Nephron progenitor cell (in vitro differentiated cells): ENCODE measurements around the gene APPL2.

Experiments
- DNase-seq: peaks from one replicate; pipeline ENCODE4 v3.0.0; 2021
- H3K27ac Mint-ChIP-seq: 2 replicates; pipeline ENCODE4 v1.8.0; 2021; ENCODE audit warnings: mild to moderate bottlenecking, moderate library complexity, mixed read lengths
- H3K27me3 Mint-ChIP-seq: 2 replicates; pipeline ENCODE4 v1.8.0; 2021; ENCODE audit warnings: mild to moderate bottlenecking, low read depth, mixed read lengths; ENCODE audit not compliant: poor library complexity
- H3K36me3 Mint-ChIP-seq: 2 replicates; pipeline ENCODE4 v1.8.0; 2021; ENCODE audit warnings: low read depth, mixed read lengths
- H3K4me1 Mint-ChIP-seq: 2 replicates; pipeline ENCODE4 v1.8.0; 2021; ENCODE audit warnings: mixed read lengths
- H3K4me3 Mint-ChIP-seq: 2 replicates; pipeline ENCODE4 v1.8.0; 2021; ENCODE audit warnings: mild to moderate bottlenecking, moderate library complexity, mixed read lengths
- H3K9me3 Mint-ChIP-seq: 2 replicates; pipeline ENCODE4 v1.8.0; 2021; ENCODE audit warnings: mild to moderate bottlenecking, moderate library complexity, mixed read lengths
- TF ChIP-seq, protein P1 (sequence below): fragments of 200-600 bp; sonication (generic); IDR thresholded peaks from 2 replicates; pipeline ENCODE4 v1.5.0; 2021; ENCODE audit warnings: antibody characterized with exemption

The APPL2 gene

DNA sequence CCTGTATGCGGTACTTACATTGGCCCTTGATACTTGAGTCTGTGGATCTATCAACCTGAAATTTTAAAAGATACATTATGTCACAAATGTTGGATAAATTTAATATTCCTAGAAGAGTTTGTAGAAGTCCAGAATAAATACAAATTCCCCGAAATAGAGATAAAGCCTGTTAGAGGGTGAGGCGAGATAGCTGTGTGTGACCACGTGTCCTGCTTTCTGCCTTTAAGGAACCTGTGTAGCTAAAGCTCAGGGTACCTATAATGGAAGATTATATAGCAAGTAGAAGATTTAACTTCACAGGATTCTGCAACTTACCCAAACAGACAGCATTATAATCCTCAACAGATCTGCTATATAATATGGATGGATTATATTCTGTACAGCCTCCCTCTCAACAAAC, 58.8 kb downstream of the APPL2 start:
- Mint-ChIP-seq H3K36me3 (peaks cover 68% of the 10 kb centered on the region), H3K4me3 (no peak overlapping the region)

DNA sequence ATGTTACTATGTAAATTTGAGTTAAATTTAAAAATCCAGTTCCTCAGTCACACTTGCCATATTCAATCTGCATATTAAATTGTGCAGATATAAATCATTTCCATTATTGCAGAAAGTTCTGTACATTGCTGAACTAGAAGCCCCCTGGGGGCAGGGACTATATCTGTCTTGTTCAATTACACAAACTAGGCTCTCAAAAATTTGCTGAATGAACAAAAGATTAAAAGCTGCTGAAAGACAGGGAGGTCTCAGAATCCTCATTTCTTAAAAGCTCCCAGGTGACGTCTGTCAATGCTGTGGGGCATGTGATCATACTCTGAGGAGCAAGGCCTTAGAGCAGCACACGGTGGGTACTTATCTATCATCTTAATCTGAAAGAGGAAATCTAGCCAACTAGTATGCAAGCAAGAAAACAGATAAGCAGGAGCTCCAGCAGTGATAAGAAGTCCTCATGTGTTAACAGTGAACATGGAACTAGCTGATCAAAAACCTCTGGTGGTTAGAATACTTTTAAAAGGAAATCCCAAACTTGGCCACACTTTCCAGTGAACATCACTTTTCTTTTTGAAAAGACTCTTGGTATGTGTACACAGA, 60.5 kb downstream of the APPL2 start:
- peaks cover 16% of the 10 kb centered on the region for H3K9me3 Mint-ChIP-seq
- TF ChIP-seq, protein P1, sequence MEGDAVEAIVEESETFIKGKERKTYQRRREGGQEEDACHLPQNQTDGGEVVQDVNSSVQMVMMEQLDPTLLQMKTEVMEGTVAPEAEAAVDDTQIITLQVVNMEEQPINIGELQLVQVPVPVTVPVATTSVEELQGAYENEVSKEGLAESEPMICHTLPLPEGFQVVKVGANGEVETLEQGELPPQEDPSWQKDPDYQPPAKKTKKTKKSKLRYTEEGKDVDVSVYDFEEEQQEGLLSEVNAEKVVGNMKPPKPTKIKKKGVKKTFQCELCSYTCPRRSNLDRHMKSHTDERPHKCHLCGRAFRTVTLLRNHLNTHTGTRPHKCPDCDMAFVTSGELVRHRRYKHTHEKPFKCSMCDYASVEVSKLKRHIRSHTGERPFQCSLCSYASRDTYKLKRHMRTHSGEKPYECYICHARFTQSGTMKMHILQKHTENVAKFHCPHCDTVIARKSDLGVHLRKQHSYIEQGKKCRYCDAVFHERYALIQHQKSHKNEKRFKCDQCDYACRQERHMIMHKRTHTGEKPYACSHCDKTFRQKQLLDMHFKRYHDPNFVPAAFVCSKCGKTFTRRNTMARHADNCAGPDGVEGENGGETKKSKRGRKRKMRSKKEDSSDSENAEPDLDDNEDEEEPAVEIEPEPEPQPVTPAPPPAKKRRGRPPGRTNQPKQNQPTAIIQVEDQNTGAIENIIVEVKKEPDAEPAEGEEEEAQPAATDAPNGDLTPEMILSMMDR, result no peak

More for the DNA sequence above, 58.8 kb downstream of the APPL2 start:
- TF ChIP-seq, protein P1, result no peak
- peaks cover 33% of the 10 kb centered on the region for H3K9me3 Mint-ChIP-seq
- no peaks in the 10 kb centered on the region for H3K4me1 Mint-ChIP-seq
- DNase-seq, result no peak
- peaks cover 3% of the 10 kb centered on the region for H3K27me3 Mint-ChIP-seq
- H3K27ac Mint-ChIP-seq, result no peak overlapping the region

DNA sequence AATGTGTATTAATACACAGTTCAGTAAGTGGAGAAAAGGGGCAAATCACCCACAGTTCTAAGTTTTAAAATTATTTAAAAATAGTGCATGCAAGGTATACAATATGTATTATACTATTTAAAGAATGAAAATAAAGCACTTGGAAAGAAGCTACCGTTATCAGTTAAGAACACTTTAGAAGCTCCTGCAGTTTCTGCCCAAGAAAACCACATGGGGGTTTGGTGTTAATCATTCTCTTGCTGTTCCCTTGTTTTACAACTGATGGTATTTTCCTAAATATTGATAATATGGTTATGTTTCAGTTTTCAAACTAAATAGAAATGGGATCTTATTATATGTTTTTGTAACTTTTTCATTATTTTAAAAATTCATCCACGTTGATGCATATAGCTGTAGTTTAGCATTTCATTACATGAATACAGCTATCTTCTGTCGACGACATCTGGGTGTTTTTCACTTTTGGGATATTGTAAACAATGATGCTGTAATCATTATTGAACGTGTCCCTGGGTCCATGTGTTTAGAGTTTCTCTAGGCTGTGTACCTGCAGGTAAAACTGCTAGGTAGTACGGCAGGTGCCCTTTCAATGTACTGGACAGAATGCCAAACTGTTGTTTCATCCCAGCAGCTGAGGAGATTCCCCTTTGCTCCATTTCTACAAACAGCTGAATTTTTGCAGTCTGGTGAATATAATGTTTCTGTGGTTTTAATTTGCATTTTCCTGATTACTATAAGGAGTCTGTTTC, 64.1 kb downstream of the APPL2 start:
- H3K4me3 Mint-ChIP-seq, result no peak overlapping the region
- no peaks in the 10 kb centered on the region for H3K27me3 Mint-ChIP-seq
- TF ChIP-seq, protein P1, result no peak
- H3K4me1 Mint-ChIP-seq, result no peaks in the 10 kb centered on the region
- peaks cover 43% of the 10 kb centered on the region for H3K36me3 Mint-ChIP-seq
- H3K27ac Mint-ChIP-seq, result peak overlapping the region; percentile 74
- H3K9me3 Mint-ChIP-seq, result no peaks in the 10 kb centered on the region
- no peak for DNase-seq

More for the DNA sequence above, 60.5 kb downstream of the APPL2 start:
- no peak overlapping the region for H3K4me3 Mint-ChIP-seq
- DNase-seq, result no peak
- H3K4me1 Mint-ChIP-seq, result no peaks in the 10 kb centered on the region
- no peaks in the 10 kb centered on the region for H3K27me3 Mint-ChIP-seq
- H3K36me3 Mint-ChIP-seq, result peaks cover 52% of the 10 kb centered on the region
- no peak overlapping the region for H3K27ac Mint-ChIP-seq

DNA sequence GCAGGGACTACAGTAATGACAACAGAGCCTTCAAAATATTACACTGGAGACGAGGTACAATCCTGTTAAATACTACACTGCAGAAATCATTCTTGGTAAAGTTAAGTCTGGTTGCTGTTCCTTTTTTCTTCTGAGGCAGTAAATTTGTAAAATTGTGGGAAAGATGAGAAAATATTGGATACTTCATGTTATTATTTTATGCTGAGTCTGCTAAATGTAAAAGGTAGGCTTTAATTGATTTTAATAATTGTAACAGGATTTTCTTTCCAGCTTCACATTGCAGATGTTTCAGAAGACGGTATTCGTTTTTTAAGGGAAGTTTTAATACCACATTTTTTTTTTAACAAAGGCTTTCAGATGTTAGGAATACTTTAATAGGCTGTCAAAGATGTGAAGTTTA, 65.8 kb downstream of the APPL2 start:
- H3K36me3 Mint-ChIP-seq, result peaks cover 28% of the 10 kb centered on the region
- H3K4me1 Mint-ChIP-seq, result no peaks in the 10 kb centered on the region
- TF ChIP-seq, protein P1, result no peak
- H3K27ac Mint-ChIP-seq, result no peak overlapping the region
- no peaks in the 10 kb centered on the region for H3K9me3 Mint-ChIP-seq
- H3K27me3 Mint-ChIP-seq, result no peaks in the 10 kb centered on the region
- no peak overlapping the region for H3K4me3 Mint-ChIP-seq
- DNase-seq, result no peak

GRCh38 chr12:105168006-105168405, 68.0 kb downstream of the APPL2 start:
- Mint-ChIP-seq H3K27ac (no peak overlapping the region), H3K36me3 (peaks cover 37% of the 10 kb centered on the region), H3K4me3 (no peak overlapping the region), H3K4me1 (no peaks in the 10 kb centered on the region), H3K27me3 (peaks cover 3% of the 10 kb centered on the region), H3K9me3 (no peaks in the 10 kb centered on the region)
- DNase-seq, result no peak
- TF ChIP-seq, protein P1, result no peak

DNA sequence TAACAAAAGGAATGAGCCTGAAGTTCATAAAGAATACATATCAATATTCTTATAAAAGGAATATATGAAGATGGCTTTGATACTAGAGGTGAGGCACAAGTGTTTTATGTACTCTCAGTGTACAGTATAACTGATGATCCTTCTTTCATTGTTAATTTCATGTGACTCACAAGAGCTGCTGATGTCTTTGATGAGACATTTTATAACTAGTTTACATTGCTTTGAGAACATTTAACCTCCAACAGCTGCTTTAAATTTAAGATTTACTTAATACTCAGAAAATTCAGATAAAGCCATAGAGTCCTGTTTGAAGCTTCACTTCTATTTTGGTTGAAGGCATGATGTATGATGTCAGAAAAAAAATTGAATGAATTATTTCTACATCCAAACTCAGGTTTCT, 68.6 kb downstream of the APPL2 start:
- no peak for DNase-seq
- Mint-ChIP-seq H3K36me3 (peaks cover 42% of the 10 kb centered on the region), H3K27ac (no peak overlapping the region), H3K4me1 (no peaks in the 10 kb centered on the region), H3K9me3 (no peaks in the 10 kb centered on the region), H3K4me3 (no peak overlapping the region), H3K27me3 (peaks cover 3% of the 10 kb centered on the region)
- TF ChIP-seq, protein P1, result no peak
